ENCODE measurements around the gene NPM3.

DNA sequence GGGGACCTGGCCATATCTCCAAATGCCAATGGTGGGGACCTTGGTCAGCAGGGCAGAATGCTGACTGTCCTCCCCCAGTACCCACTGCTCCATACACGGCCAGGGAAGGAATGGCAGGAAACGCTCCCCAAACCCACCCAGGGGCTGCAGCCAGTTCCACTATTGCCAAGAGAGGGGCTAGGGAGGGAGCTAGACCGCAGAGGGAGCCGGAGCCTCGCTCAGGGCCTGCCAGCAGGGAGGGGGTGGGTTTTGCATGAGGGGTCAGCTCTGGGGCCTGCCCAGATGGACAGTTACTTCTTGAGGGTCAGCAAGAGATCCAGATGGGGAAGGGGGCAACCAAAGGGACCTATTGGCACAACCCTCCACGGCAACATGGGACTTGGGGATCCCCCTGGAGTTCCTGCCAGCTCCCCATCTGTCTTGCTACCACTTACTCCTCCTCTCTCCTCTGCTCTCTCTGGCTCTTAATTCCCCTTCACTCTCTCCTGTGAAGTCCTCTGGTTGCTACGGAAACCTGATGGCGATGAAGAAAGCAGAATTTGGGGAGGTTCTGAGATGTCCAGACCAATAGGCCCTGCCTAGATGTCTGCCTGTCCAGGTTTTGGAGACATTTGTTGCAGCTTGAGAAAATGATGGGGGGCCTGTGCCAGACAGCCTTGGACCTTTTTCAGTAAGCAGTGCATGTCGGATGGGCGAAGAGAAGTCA, 20.0 kb downstream of the NPM3 start:
- no peak for TF ChIP-seq POLR2AphosphoS5 (IDR thresholded peaks at IDR 0.05)
- TF ChIP-seq, protein P1, sequence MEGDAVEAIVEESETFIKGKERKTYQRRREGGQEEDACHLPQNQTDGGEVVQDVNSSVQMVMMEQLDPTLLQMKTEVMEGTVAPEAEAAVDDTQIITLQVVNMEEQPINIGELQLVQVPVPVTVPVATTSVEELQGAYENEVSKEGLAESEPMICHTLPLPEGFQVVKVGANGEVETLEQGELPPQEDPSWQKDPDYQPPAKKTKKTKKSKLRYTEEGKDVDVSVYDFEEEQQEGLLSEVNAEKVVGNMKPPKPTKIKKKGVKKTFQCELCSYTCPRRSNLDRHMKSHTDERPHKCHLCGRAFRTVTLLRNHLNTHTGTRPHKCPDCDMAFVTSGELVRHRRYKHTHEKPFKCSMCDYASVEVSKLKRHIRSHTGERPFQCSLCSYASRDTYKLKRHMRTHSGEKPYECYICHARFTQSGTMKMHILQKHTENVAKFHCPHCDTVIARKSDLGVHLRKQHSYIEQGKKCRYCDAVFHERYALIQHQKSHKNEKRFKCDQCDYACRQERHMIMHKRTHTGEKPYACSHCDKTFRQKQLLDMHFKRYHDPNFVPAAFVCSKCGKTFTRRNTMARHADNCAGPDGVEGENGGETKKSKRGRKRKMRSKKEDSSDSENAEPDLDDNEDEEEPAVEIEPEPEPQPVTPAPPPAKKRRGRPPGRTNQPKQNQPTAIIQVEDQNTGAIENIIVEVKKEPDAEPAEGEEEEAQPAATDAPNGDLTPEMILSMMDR (IDR thresholded peaks at IDR 0.05) = no peak
- TF ChIP-seq EP300 (IDR thresholded peaks at IDR 0.05) = no peak
